MCF 10A (cell line): ENCODE results near the gene WDR76. TPM values are rescaled to one million over a fixed set of nuclear protein-coding genes. Genes with fewer than 3 reads are reported as not detected.

Source experiments
- BruUV-seq: library from RNA; stranded (reverse); fragments of 400-500 nt; replicated peaks from 2 replicates; lab custom pipeline; 2021; lab: Mats Ljungman, UMichigan
- CTCF ChIA-PET: fragments of 300-600 bp; sonication (Branson Sonifier 250); formaldehyde crosslinking; extraction: SDS; loops from one replicate; lab custom pipeline; 2021; ENCODE audit warnings: antibody characterized with exemption, inconsistent platforms; lab: Yijun Ruan, JAX
- POLR2A ChIA-PET: fragments of 300-600, 350-650 bp; sonication (Branson Sonifier 250); formaldehyde crosslinking; extraction: SDS; loops from one replicate; lab custom pipeline; 2020; ENCODE audit warnings: antibody characterized with exemption, inconsistent platforms; lab: Yijun Ruan, JAX
- DNase-seq: peaks from one replicate; pipeline ENCODE4 v3.0.0-alpha.2; 2018; ENCODE audit not compliant: unreplicated experiment
- H3K27ac Mint-ChIP-seq: one replicate; pipeline ENCODE4 v1.8.0; 2022; ENCODE audit warnings: mild to moderate bottlenecking, low read depth, mixed read lengths; ENCODE audit not compliant: unreplicated experiment
- H3K27me3 Mint-ChIP-seq: one replicate; pipeline ENCODE4 v1.8.0; 2022; ENCODE audit warnings: mixed read lengths; ENCODE audit not compliant: insufficient read depth, unreplicated experiment
- H3K36me3 Mint-ChIP-seq: one replicate; pipeline ENCODE4 v1.8.0; 2022; ENCODE audit warnings: mild to moderate bottlenecking, moderate library complexity, mixed read lengths; ENCODE audit not compliant: insufficient read depth, unreplicated experiment
- H3K4me1 Mint-ChIP-seq: one replicate; pipeline ENCODE4 v1.8.0; 2022; ENCODE audit warnings: mixed read lengths; ENCODE audit not compliant: insufficient read depth, unreplicated experiment
- H3K4me3 Mint-ChIP-seq: one replicate; pipeline ENCODE4 v1.8.0; 2022; ENCODE audit warnings: mild to moderate bottlenecking, moderate library complexity, mixed read lengths; ENCODE audit not compliant: unreplicated experiment
- H3K9me3 Mint-ChIP-seq: one replicate; pipeline ENCODE4 v1.8.0; 2022; ENCODE audit warnings: mixed read lengths; ENCODE audit not compliant: unreplicated experiment
- CTCF ChIP-seq: fragments of 200-600 bp; IDR thresholded peaks from one replicate; pipeline ENCODE4 v1.8.0; 2022; ENCODE audit warnings: antibody characterized with exemption, mild to moderate bottlenecking; ENCODE audit not compliant: unreplicated experiment
- intact Hi-C: fragments of 100-400 bp; cut with micrococcal nuclease; formaldehyde crosslinking; loops from 2 replicates; pipeline ENCODE4 v1.14.1; 2022
- total RNA-seq: library from RNA; stranded (reverse); gene quantifications from 2 replicates; pipeline ENCODE4 v1.2.3, GENCODE V29; 2022

Gene WDR76
- total RNA-seq, 1 experiment from 2014 or later, result 6.9 TPM

GRCh38 chr15:43880406-43881194 lies 53.8 kb downstream of the WDR76 start:
- ChIA-PET POLR2A (no interaction called here), CTCF (interaction anchor here (0.6 to 1.6 kb wide), 6 partner anchors 12 to 289 kb away, joined by 3 to 4 read pairs (median 4); no protein-coding TSS in a partner anchor)
- Mint-ChIP-seq H3K9me3 (no peaks in the 10 kb centered on the region), H3K4me3 (no peak overlapping the region), H3K4me1 (no peaks in the 10 kb centered on the region), H3K36me3 (peaks cover 11% of the 10 kb centered on the region), H3K27ac (no peak overlapping the region), H3K27me3 (no peaks in the 10 kb centered on the region)
- no TSS peak for BruUV-seq
- no peak for TF ChIP-seq CTCF
- no peak for DNase-seq
- intact Hi-C loops, result no loop called here

- no TSS peak for BruUV-seq
- POLR2A ChIA-PET, result no interaction called here
- no peak for DNase-seq
- intact Hi-C loops, result no loop called here
- no peak overlapping the region for H3K27ac Mint-ChIP-seq
- no peak overlapping the region for H3K4me3 Mint-ChIP-seq
- H3K36me3 Mint-ChIP-seq, result peaks cover 11% of the 10 kb centered on the region
- H3K4me1 Mint-ChIP-seq, result no peaks in the 10 kb centered on the region
- CTCF ChIA-PET, result interaction anchor here (0.6 to 1.6 kb wide), 7 partner anchors 13 to 326 kb away, joined by 3 to 4 read pairs (median 3); no protein-coding TSS in a partner anchor
- no peaks in the 10 kb centered on the region for H3K9me3 Mint-ChIP-seq
- no peak for TF ChIP-seq CTCF
- no peaks in the 10 kb centered on the region for H3K27me3 Mint-ChIP-seq
These were observed 54.4 kb downstream of the WDR76 start for GRCh38 chr15:43881245-43881644.

GRCh38 chr15:43881944-43882343 lies 55.1 kb downstream of the WDR76 start:
- Mint-ChIP-seq H3K4me3 (no peak overlapping the region), H3K27ac (no peak overlapping the region), H3K4me1 (no peaks in the 10 kb centered on the region), H3K9me3 (no peaks in the 10 kb centered on the region), H3K36me3 (peaks cover 11% of the 10 kb centered on the region), H3K27me3 (no peaks in the 10 kb centered on the region)
- ChIA-PET CTCF (interaction anchor here (0.6 to 1.6 kb wide), 10 partner anchors 9 to 697 kb away, joined by 3 to 4 read pairs (median 3); no protein-coding TSS in a partner anchor), POLR2A (interaction anchor here (1.0 kb wide), 1 partner anchor 34 kb away, joined by 3 read pairs; no protein-coding TSS in a partner anchor)
- TF ChIP-seq CTCF, result peak; percentile 24
- BruUV-seq, result no TSS peak
- peak; percentile 14 for DNase-seq
- intact Hi-C loops, result no loop called here

GRCh38 chr15:43883571-43883970 lies 56.8 kb downstream of the WDR76 start:
- H3K27me3 Mint-ChIP-seq, result no peaks in the 10 kb centered on the region
- H3K4me3 Mint-ChIP-seq, result no peak overlapping the region
- BruUV-seq, result no TSS peak
- TF ChIP-seq CTCF, result no peak
- H3K27ac Mint-ChIP-seq, result no peak overlapping the region
- no peaks in the 10 kb centered on the region for H3K9me3 Mint-ChIP-seq
- peaks cover 11% of the 10 kb centered on the region for H3K36me3 Mint-ChIP-seq
- DNase-seq, result no peak
- ChIA-PET CTCF (interaction anchor here (0.6 kb wide), 1 partner anchor 22 kb away, joined by 3 read pairs; no protein-coding TSS in a partner anchor), POLR2A (no interaction called here)
- H3K4me1 Mint-ChIP-seq, result no peaks in the 10 kb centered on the region
- intact Hi-C loops, result no loop called here
